MM.1S (cell line): Measurements from ENCODE around the gene GPRC5C.

Source experiments
- CTCF ChIP-seq: fragments of 300-600 bp; sonication (generic); IDR thresholded peaks from 2 replicates; pipeline ENCODE4 v1.5.1; 2016; ENCODE audit warnings: antibody characterized with exemption, low read length, mixed read lengths
- EZH2 ChIP-seq: fragments of 300-600 bp; sonication (generic); optimal IDR thresholded peaks from 2 replicates; pipeline ENCODE3; 2017; ENCODE audit warnings: low read depth, mild to moderate bottlenecking, antibody characterized with exemption, low read length, mixed read lengths
- EZH2phosphoT487 ChIP-seq: fragments of 300-600 bp; sonication (generic); IDR thresholded peaks from 2 replicates; pipeline ENCODE4 v1.6.1; 2018; ENCODE audit warnings: antibody characterized with exemption, low read length

- no peak for TF ChIP-seq CTCF
- no peak for TF ChIP-seq EZH2
- TF ChIP-seq EZH2phosphoT487, result no peak
Measured at GRCh38 chr17:74383141-74383540, 48.7 kb upstream of the GPRC5C start.
